K562 (cell line): Measurements from ENCODE around the gene SCTR. TPM values are rescaled to one million over a fixed set of nuclear protein-coding genes. Genes with fewer than 3 reads are reported as not detected.

ENCODE experiments used
- CEBPG ChIP-seq, 3 experiments: fragments of 200-800 bp in 1 of 3; sonication (Bioruptor generic) in 1 of 3; sonication (generic) in 1 of 3; formaldehyde crosslinking in 1 of 3; IDR thresholded peaks in 2 of 3; conservative IDR thresholded peaks in 1 of 3; 2 replicates each; pipeline versions ENCODE4 v1.6.1 to v1.8.0; 2016 to 2022; ENCODE audit warnings: missing compliant biosample characterization in 2 of 3, missing genetic modification characterization in 2 of 3, mild to moderate bottlenecking in 1 of 3, missing genetic modification reagents in 1 of 3
- CHD7 ChIP-seq: fragments of 200-600 bp; sonication (generic); IDR thresholded peaks from one replicate; pipeline ENCODE4 v1.6.1; 2012; ENCODE audit warnings: mild to moderate bottlenecking, low read depth, low read length, inconsistent platforms
- ELF1 ChIP-seq: fragments of 200-800 bp; sonication (Bioruptor generic); IDR thresholded peaks from 2 replicates; pipeline ENCODE4 v1.6.1; 2016; ENCODE audit warnings: missing genetic modification characterization, missing compliant biosample characterization
- ELF2 ChIP-seq: fragments of 250-450 bp; sonication (Bioruptor Pico); IDR thresholded peaks from 2 replicates; pipeline ENCODE4 v1.5.0; 2021; ENCODE audit warnings: mild to moderate bottlenecking
- ESRRA ChIP-seq: fragments of 450-650 bp; IDR thresholded peaks from 2 replicates; pipeline ENCODE4 v1.6.1; 2014; ENCODE audit warnings: low read depth, mild to moderate bottlenecking, moderate library complexity, borderline replicate concordance
- ETV1 ChIP-seq: fragments of 450-650 bp; conservative IDR thresholded peaks from 2 replicates; pipeline ENCODE4 v1.6.1; 2016; ENCODE audit warnings: missing genetic modification characterization, control low read depth, low read depth, missing compliant biosample characterization
- GABPA ChIP-seq: fragments of 200-800 bp; sonication (Bioruptor generic); conservative IDR thresholded peaks from 2 replicates; pipeline ENCODE4 v1.6.1; 2016; ENCODE audit warnings: low read depth, missing genetic modification characterization, missing compliant biosample characterization
- HDAC3 ChIP-seq: fragments of 450-650 bp; IDR thresholded peaks from 2 replicates; pipeline ENCODE4 v1.6.1; 2018; ENCODE audit warnings: borderline replicate concordance, mild to moderate bottlenecking, moderate library complexity; ENCODE audit not compliant: partially characterized antibody
- KLF13 ChIP-seq: fragments of 450-650 bp; IDR thresholded peaks from 2 replicates; pipeline ENCODE4 v1.6.1; 2016; ENCODE audit warnings: missing genetic modification characterization, low read depth, mild to moderate bottlenecking, missing compliant biosample characterization, moderate library complexity, borderline replicate concordance
- MTA3 ChIP-seq: fragments of 450-650 bp; formaldehyde crosslinking; IDR thresholded peaks from 2 replicates; pipeline ENCODE4 v1.6.1; 2017; ENCODE audit warnings: mild to moderate bottlenecking, borderline replicate concordance
- NR3C1 ChIP-seq: sonication (generic); formaldehyde crosslinking; IDR thresholded peaks from 2 replicates; pipeline ENCODE4 v1.8.1; 2022; ENCODE audit warnings: missing genetic modification reagents
- PRMT5 ChIP-seq: sonication (generic); formaldehyde crosslinking; IDR thresholded peaks from 2 replicates; pipeline ENCODE4 v1.5.0; 2020; ENCODE audit warnings: missing genetic modification reagents
- RAD21 ChIP-seq, 2 experiments: fragments of 250-450 bp in 1 of 2; fragments of 450-650 bp in 1 of 2; sonication (Bioruptor Pico) in 1 of 2; formaldehyde crosslinking in 1 of 2; IDR thresholded peaks in 1 of 2; conservative IDR thresholded peaks in 1 of 2; 2 replicates each; pipeline versions ENCODE4 v1.4.0 to v1.8.0; 2020 to 2022; ENCODE audit warnings: mild to moderate bottlenecking in 2 of 2, moderate library complexity in 1 of 2
- RFX1 ChIP-seq: fragments of 450-650 bp; IDR thresholded peaks from 2 replicates; pipeline ENCODE4 v1.6.1; 2016; ENCODE audit warnings: mild to moderate bottlenecking, moderate library complexity
- ZNF695 ChIP-seq: fragments of 450-650 bp; formaldehyde crosslinking; IDR thresholded peaks from 2 replicates; pipeline ENCODE4 v1.4.0; 2020; ENCODE audit warnings: mild to moderate bottlenecking, moderate library complexity
- polyA plus RNA-seq, 8 experiments: library from polyadenylated mRNA; depleted of rRNA in 4 of 8; stranded (reverse) in 5 of 8; unstranded in 3 of 8; fragments of >200 nt; fragmentation: Nextera tagmentation in 2 of 8; fragmentation: Illumina TruSeq in 1 of 8; extraction: Ambion mirVana in 2 of 8; extraction: Trizol in 1 of 8; gene quantifications; 2 replicates each; pipeline versions ENCODE4 v1.2.1 to v1.2.3, GENCODE V29; 2011 to 2014; ENCODE audit warnings: inconsistent platforms in 1 of 8, missing spikeins in 1 of 8
- total RNA-seq, 7 experiments: library from RNA; depleted of rRNA in 6 of 7; stranded (reverse); fragments of >200 nt in 6 of 7; fragmentation: Illumina TruSeq in 2 of 7; extraction: Trizol in 2 of 7; gene quantifications; 2 replicates each; pipeline versions ENCODE4 v1.2.1 to v1.2.3, GENCODE V29; 2011 to 2021; ENCODE audit warnings: low replicate concordance in 1 of 7

Gene SCTR
- total and polyA plus RNA-seq, 9 of the 15 experiments (the other 6 are each of a cell fraction or from before 2014, with no cell fraction given), result not detected

- TF ChIP-seq CHD7 (no peak), GABPA (tag) (peak; percentile 65), RAD21 (CRISPR knock-in tag; conservative IDR thresholded peaks at IDR 0.05 in 1 of 2, IDR thresholded peaks at IDR 0.05 in 1 of 2) (0 out of 4 replicates have a peak, but pooled peaks have one; percentile 8 to 13), CEBPG (CRISPR knock-in tag; IDR thresholded peaks at IDR 0.05) (no peak), CEBPG (tag; conservative IDR thresholded peaks at IDR 0.05 in 1 of 2, IDR thresholded peaks at IDR 0.05 in 1 of 2) (peak; percentile 78 to 91), MTA3 (no peak), NR3C1 (CRISPR knock-in tag) (no peak), RFX1 (no peak), ELF1 (peak; percentile 74), ELF2 (CRISPR knock-in tag) (0 out of 2 replicates have a peak, but pooled peaks have one; percentile 34), KLF13 (no peak), ZNF695 (CRISPR knock-in tag) (no peak), PRMT5 (CRISPR knock-in tag) (no peak), HDAC3 (no peak), ESRRA (peak; percentile 46; the same call in 1 of the 2 replicates), ETV1 (tag) (peak; percentile 64)
Observed at GRCh38 chr2:119402645-119403560, 121.4 kb downstream of the SCTR start (continued).
